SU-DHL-6 (cell line): ENCODE data around the gene TNFRSF18.

Experiments
- EZH2phosphoT487 ChIP-seq: fragments of 200-600 bp; sonication (generic), shearing (Covaris generic); conservative IDR thresholded peaks from 2 replicates; pipeline ENCODE4 v1.6.1; 2018; ENCODE audit warnings: mild to moderate bottlenecking, antibody characterized with exemption, low read length, moderate library complexity, mixed read lengths
- TF ChIP-seq, protein P1 (sequence below): fragments of 200-600 bp; sonication (generic); IDR thresholded peaks from one replicate; pipeline ENCODE4 v1.5.1; 2017; ENCODE audit warnings: antibody characterized with exemption, mild to moderate bottlenecking, low read length, moderate library complexity; ENCODE audit not compliant: insufficient read depth, poor library complexity, severe bottlenecking

DNA sequence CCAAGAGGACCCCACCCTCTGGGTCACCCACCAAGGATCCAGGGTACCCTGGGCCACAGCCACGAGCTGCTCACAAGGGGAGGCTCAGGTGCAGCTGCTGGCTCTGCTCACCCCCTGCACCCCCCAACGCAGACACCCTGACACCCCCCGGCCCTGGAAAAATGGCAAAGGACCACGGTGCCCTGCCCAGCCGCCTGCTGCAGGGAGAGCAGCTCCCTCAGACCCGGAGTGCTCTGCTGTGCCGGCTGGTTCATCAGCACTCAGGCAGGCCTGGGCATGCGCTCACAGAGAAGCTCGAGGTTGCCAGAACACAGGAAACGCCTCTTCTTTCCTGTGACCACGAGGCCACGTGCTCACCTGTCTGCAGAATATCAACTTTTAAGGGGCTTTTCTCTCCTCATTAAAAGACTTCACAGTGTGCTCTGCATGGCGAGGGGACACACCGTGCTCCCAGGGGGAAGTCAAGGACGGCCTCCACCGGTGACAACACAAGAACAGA is 44.4 kb upstream of the TNFRSF18 start:
- TF ChIP-seq, protein P1, sequence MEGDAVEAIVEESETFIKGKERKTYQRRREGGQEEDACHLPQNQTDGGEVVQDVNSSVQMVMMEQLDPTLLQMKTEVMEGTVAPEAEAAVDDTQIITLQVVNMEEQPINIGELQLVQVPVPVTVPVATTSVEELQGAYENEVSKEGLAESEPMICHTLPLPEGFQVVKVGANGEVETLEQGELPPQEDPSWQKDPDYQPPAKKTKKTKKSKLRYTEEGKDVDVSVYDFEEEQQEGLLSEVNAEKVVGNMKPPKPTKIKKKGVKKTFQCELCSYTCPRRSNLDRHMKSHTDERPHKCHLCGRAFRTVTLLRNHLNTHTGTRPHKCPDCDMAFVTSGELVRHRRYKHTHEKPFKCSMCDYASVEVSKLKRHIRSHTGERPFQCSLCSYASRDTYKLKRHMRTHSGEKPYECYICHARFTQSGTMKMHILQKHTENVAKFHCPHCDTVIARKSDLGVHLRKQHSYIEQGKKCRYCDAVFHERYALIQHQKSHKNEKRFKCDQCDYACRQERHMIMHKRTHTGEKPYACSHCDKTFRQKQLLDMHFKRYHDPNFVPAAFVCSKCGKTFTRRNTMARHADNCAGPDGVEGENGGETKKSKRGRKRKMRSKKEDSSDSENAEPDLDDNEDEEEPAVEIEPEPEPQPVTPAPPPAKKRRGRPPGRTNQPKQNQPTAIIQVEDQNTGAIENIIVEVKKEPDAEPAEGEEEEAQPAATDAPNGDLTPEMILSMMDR = no peak
- no peak for TF ChIP-seq EZH2phosphoT487
